Aorta (tissue), 5 donors: ENCODE results near the gene RETREG3. TPM values are rescaled to one million over a fixed set of nuclear protein-coding genes. Genes with fewer than 3 reads are reported as not detected.

Experiments used
- ATAC-seq: fragments of 200-7000 bp; cut with Tn5 transposase; one replicate; pipeline ENCODE4 v1.9.1; 2022; ENCODE audit warnings: moderate library complexity; ENCODE audit not compliant: low FRiP score
- DNase-seq, 2 donors: peaks; one replicate each; pipeline ENCODE4 v3.0.0-alpha.2; 2020
- H3K27ac ChIP-seq, 2 donors: one replicate each; pipeline ENCODE4 v1.5.1; 2013; ENCODE audit warnings: low read length in 2 of 2, mild to moderate bottlenecking in 2 of 2, moderate library complexity in 2 of 2, control low read depth in 1 of 2, inconsistent platforms in 1 of 2, low read depth in 1 of 2
- H3K27me3 ChIP-seq, 2 donors: one replicate each; pipeline ENCODE4 v1.6.1; 2013; ENCODE audit warnings: control low read depth in 1 of 2, low read length in 1 of 2, mild to moderate bottlenecking in 1 of 2, moderate library complexity in 1 of 2; ENCODE audit not compliant: insufficient read depth in 2 of 2, control insufficient read depth in 1 of 2
- H3K36me3 ChIP-seq, 2 donors: one replicate each; pipeline ENCODE4 v1.6.1; 2013; ENCODE audit warnings: control low read depth in 1 of 2, low read length in 1 of 2, mild to moderate bottlenecking in 1 of 2; ENCODE audit not compliant: insufficient read depth in 2 of 2, control insufficient read depth in 1 of 2
- H3K4me1 ChIP-seq, 2 donors: one replicate each; pipeline ENCODE4 v1.6.1; 2013; ENCODE audit warnings: low read length in 2 of 2, control low read depth in 1 of 2, mild to moderate bottlenecking in 1 of 2, moderate library complexity in 1 of 2; ENCODE audit not compliant: insufficient read depth in 2 of 2, control insufficient read depth in 1 of 2
- H3K4me3 ChIP-seq, 2 donors: one replicate each; pipeline ENCODE4 v1.5.1; 2013; ENCODE audit warnings: low read length in 2 of 2, control low read depth in 1 of 2, mild to moderate bottlenecking in 1 of 2
- H3K9me3 ChIP-seq: one replicate; pipeline ENCODE4 v1.6.1; 2013; ENCODE audit warnings: mild to moderate bottlenecking, low read length; ENCODE audit not compliant: control insufficient read depth
- WGBS, 2 donors: extraction: QIAGEN DNeasy Blood & Tissue Kit; methylation state at CpG; one replicate each; pipeline ENCODE4 v1.1.7; 2013; 5-methylcytosine and 5-hydroxymethylcytosine counted together
- intact Hi-C, 2 donors: fragments of 100-400 bp; cut with DNase I; formaldehyde crosslinking; loops; one replicate each; pipeline versions ENCODE4 v1.14.2 to v1.15.0; 2022
- long read RNA-seq, 2 donors: library from polyadenylated mRNA; unstranded; transcript quantifications; one replicate each; pipeline ENCODE4 v2.0.0, GENCODE V29; 2020 to 2021
- polyA plus RNA-seq, 2 donors: library from polyadenylated mRNA; stranded (reverse); fragments of 200-250 nt; gene quantifications; one replicate each; pipeline ENCODE4 v1.2.3, GENCODE V29; 2013
- total RNA-seq, 2 donors: library from RNA; stranded (reverse); fragmentation: NEBNext Ultra II Directional; extraction: Animal tissue kit (Norgen Biotek cat#: 25700); gene quantifications; one replicate each; pipeline ENCODE4 v1.2.1, GENCODE V29; 2021
- donor health status: healthy with polysubstance abuse.
- donor health status: Bipolar disorder and iron deficiency.
- donor health status: DM: no; HTN: no; CAD: no.
- donor health status: DM: no; HTN: no; CAD: no.
- donor health status: DM: yes; HTN: yes; CAD: no.

RETREG3 gene, protein sequence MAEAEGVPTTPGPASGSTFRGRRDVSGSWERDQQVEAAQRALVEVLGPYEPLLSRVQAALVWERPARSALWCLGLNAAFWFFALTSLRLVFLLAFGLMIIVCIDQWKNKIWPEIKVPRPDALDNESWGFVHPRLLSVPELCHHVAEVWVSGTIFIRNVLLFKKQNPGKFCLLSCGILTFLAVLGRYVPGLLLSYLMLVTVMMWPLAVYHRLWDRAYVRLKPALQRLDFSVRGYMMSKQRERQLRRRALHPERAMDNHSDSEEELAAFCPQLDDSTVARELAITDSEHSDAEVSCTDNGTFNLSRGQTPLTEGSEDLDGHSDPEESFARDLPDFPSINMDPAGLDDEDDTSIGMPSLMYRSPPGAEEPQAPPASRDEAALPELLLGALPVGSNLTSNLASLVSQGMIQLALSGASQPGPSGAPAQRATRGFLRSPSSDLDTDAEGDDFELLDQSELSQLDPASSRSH
- total RNA-seq (10 to 100 TPM; 42.9 to 54.1 TPM), polyA plus RNA-seq (10 to 100 TPM; 11.5 to 27.6 TPM)
- long read RNA-seq, donor 1, transcript RETREG3-201 (9 exons, 3,759 nt) = major isoform, 8 of 43 reads
- long read RNA-seq, donor 1, partial matches to known transcripts = 4 of 43 reads
- long read RNA-seq, donor 1, other reads (novel, unspliced or antisense) = 30 of 43 reads
- long read RNA-seq, donor 2, transcript RETREG3-201 (9 exons, 3,759 nt) = major isoform, 11 of 27 reads
- long read RNA-seq, donor 2, partial matches to known transcripts = 13 of 27 reads
- long read RNA-seq, donor 2, other reads (novel, unspliced or antisense) = 1 of 27 reads

DNA sequence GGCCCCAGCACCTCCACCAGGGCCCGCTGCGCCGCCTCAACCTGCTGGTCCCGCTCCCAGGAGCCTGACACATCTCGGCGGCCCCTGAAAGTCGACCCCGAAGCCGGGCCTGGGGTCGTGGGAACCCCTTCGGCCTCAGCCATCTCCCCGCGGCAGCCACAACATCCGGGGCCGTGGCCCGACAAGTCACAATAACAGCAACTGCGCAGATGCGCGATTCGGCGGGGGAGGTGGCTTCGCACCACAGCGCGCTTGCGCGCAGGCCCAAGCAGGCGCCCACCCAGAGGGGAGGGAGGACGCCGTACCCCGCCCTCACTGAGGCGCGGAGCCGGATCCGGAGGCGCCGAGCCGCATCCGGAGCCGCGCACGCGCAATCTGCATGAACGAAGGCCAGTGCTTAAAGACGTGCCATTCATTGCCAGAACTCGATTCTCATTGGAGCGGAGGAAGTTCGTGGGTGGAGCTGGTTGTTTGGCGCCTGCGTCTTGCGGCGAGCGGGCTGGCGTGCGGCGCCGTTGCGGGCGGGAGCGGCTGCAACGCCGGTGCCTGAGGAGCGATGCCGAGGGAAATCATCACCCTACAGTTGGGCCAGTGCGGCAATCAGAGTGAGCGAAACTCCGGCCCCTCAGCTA is at the start of gene RETREG3, which contains the start of gene TUBG1:
RETREG3 (minus strand) TSS at position 193 of the 632 bp plus-strand sequence; CDS start at position 143, 50 bp downstream.
TUBG1 (plus strand) TSS at position 502 of the 632 bp plus-strand sequence; CDS start at position 557, 55 bp downstream.
- peak; percentile 99 to 100 for DNase-seq
- Histone ChIP-seq H3K4me3 (peak within 1 kb of the TSS; percentile 82 to 97), H3K36me3 (peaks cover 0 to under 1% of the 10 kb centered on the region in 2 donors), H3K4me1 (no peaks in the 10 kb centered on the region), H3K9me3 (no peaks in the 10 kb centered on the region), H3K27me3 (no peaks in the 10 kb centered on the region), H3K27ac (peak within 1 kb of the TSS; percentile 5 to 64)
- 0 to 1% methylated on average over 60 to 66 of the region's 66 CpGs for WGBS, 2 donors
- peak; percentile 99 for ATAC-seq
- intact Hi-C loops = loop anchor here (2.0 to 5.0 kb wide), 2 partner anchors 70 to 73 kb away; partner anchors contain the start of genes CCR10 (in 1 of the 2) and CNTNAP1 (in 1 of the 2)

GRCh38 chr17:42657824-42658588 is 48.8 kb upstream of the RETREG3 start:
- ATAC-seq = no peak
- H3K4me3 ChIP-seq = no peak overlapping the region
- no peak overlapping the region for H3K27ac ChIP-seq
- intact Hi-C loops = loop anchor here in 1 of 2 donors (5.0 kb wide), 1 partner anchor 46 kb away; no protein-coding TSS in a partner anchor
- 93 to 94% methylated on average over 9 of the region's 9 CpGs for WGBS, 2 donors
- DNase-seq = no peak
- no peaks in the 10 kb centered on the region for H3K27me3 ChIP-seq
- H3K36me3 ChIP-seq = no peaks in the 10 kb centered on the region
- H3K4me1 ChIP-seq = no peaks in the 10 kb centered on the region
- H3K9me3 ChIP-seq = no peaks in the 10 kb centered on the region

- WGBS, 2 donors = 72 to 73% methylated on average over 2 of the region's 2 CpGs
- Histone ChIP-seq H3K9me3 (no peaks in the 10 kb centered on the region), H3K36me3 (no peaks in the 10 kb centered on the region), H3K27ac (no peak overlapping the region), H3K4me3 (no peak overlapping the region), H3K4me1 (no peaks in the 10 kb centered on the region), H3K27me3 (no peaks in the 10 kb centered on the region)
- DNase-seq = no peak
- intact Hi-C loops = loop anchor here in 1 of 2 donors (5.0 kb wide), 1 partner anchor 43 kb away; no protein-coding TSS in a partner anchor
- ATAC-seq = no peak
Measured at GRCh38 chr17:42655528-42655927, 46.4 kb upstream of the RETREG3 start.

DNA sequence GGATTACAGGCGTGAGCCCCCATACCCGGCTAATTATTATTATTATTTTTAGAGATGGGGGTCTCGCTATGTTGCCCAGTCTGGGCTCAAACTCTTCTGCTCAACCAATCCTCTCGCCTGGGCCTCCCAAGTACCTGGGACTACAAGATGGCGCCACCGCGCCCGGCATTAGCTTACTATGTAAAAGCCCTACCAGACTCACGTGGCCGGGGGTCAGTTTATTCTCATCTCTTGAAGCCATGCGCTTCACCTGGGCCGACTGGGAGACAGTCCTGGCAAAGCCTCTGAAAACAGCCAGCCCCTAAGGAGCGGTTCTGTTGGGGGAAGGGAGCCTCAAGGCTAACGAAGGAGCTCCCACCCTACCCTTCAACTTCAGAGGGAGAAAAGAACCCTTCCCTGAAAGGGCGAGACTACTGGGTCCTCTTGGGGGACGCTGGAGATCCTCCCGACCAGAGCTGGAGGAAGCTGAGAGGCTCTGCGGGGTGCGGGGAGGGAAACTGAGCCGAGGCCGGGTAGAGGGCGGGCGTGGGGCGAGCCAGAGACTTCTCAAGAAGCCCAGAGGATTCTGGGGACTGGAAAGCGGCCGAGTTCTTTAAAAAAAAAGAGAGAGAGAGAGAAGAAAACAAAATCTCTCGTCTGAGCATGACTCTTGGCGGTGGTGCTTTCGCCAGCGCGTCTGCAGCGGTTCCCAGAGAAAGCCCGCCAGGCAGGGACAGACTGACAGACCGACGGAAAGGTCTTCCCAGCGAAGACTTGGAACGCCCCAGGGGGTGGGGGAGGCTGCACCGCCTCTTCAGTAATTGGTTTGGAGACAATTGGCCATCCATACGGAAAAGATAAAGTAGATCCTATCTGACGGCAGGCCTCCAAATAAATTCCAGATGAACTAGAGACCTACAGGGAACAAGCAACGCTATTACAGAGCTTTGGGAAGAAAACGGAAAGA is 44.3 kb upstream of the RETREG3 start:
- intact Hi-C loops = no loop called here

DNA sequence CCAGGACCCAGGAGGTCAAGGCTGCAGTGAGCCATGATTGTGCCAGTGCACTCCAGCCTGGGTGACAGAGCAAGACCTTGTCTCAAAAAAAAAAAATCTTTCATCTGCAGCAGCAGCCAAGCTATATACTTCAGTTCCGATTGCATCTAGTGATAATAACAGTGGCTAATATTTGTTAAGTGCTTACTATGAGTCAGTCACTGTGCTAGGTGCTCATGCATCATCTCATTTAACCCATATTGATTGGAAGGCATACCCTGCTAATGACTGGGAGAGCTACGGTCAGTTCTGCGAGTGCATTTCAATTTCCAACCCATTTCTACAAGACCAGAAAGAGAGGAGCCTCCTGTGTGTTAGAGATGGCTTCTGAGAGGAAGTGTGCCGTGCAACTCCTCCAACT is 42.2 kb upstream of the RETREG3 start:
- no peak for DNase-seq
- Histone ChIP-seq H3K27me3 (no peaks in the 10 kb centered on the region), H3K36me3 (no peaks in the 10 kb centered on the region), H3K27ac (no peak overlapping the region), H3K4me1 (no peaks in the 10 kb centered on the region), H3K4me3 (no peak overlapping the region), H3K9me3 (no peaks in the 10 kb centered on the region)
- no peak for ATAC-seq
- 80 to 83% methylated on average over 4 of the region's 4 CpGs for WGBS, 2 donors
- intact Hi-C loops = no loop called here

More for the DNA sequence above, 44.3 kb upstream of the RETREG3 start:
- Histone ChIP-seq H3K4me1 (no peaks in the 10 kb centered on the region), H3K36me3 (no peaks in the 10 kb centered on the region), H3K4me3 (peak overlapping the region; percentile 33 to 36), H3K9me3 (no peaks in the 10 kb centered on the region), H3K27me3 (no peaks in the 10 kb centered on the region), H3K27ac (peak overlapping the region in 1 of 2 donors; percentile 52)
- WGBS, 2 donors = 23 to 24% methylated on average over 41 to 42 of the region's 42 CpGs
- ATAC-seq (peak; percentile 88), DNase-seq (peak; percentile 79 to 87)

GRCh38 chr17:42647778-42648177 is 38.6 kb upstream of the RETREG3 start:
- ATAC-seq (no peak), DNase-seq (no peak)
- Histone ChIP-seq H3K4me1 (no peaks in the 10 kb centered on the region), H3K36me3 (no peaks in the 10 kb centered on the region), H3K27ac (no peak overlapping the region), H3K9me3 (no peaks in the 10 kb centered on the region), H3K4me3 (no peak overlapping the region), H3K27me3 (no peaks in the 10 kb centered on the region)
- intact Hi-C loops = no loop called here
- WGBS, 2 donors = 85 to 87% methylated on average over 5 of the region's 5 CpGs

GRCh38 chr17:42642336-42642735 is 33.2 kb upstream of the RETREG3 start:
- Histone ChIP-seq H3K4me1 (no peaks in the 10 kb centered on the region), H3K27ac (no peak overlapping the region), H3K27me3 (no peaks in the 10 kb centered on the region), H3K4me3 (no peak overlapping the region), H3K36me3 (no peaks in the 10 kb centered on the region), H3K9me3 (no peaks in the 10 kb centered on the region)
- intact Hi-C loops = no loop called here
- no peak for DNase-seq
- ATAC-seq = no peak
- WGBS, 2 donors = 51 to 54% methylated on average over 2 of the region's 2 CpGs
